RWPE1 (cell line): Measurements from ENCODE around the gene PDE1A.

Source experiments
- CTCF ChIA-PET: fragments of 350-600 bp; sonication (Branson Sonifier 250); formaldehyde crosslinking; extraction: SDS; loops from one replicate; lab custom pipeline; 2021; lab: Yijun Ruan, JAX
- POLR2A ChIA-PET: fragments of 400-600 bp; formaldehyde crosslinking; extraction: SDS; loops from one replicate; lab custom pipeline; 2020; ENCODE audit warnings: antibody characterized with exemption; ENCODE audit not compliant: low non-redundant PET; lab: Yijun Ruan, JAX
- DNase-seq: peaks from one replicate; pipeline ENCODE4 v3.0.0; 2012; ENCODE audit warnings: low spot score
- H3K27ac ChIP-seq: fragments of 450-650 bp; 2 replicates; pipeline ENCODE4 v1.5.1; 2017
- TF ChIP-seq, protein P1 (sequence below): fragments of 450-650 bp; conservative IDR thresholded peaks from 2 replicates; pipeline ENCODE4 v1.5.1; 2017; ENCODE audit warnings: low read depth, mild to moderate bottlenecking

Gene PDE1A

DNA sequence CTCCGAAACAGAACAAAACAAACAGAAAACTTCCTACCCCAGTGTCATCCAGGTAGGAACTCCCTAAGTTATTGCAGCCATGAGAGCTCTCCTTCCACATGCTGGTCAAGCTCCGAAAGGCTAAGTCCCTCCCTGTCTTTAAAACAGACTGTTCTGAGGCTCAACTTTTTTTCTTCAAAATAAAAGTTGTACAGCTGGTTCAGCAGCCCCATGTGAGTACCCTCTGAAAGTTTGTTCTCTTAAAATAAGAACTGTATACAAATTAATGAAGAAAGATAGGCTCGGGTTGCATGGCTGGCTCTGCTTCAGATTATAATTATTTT is at the start of gene PDE1A:
PDE1A (minus strand) TSS at position 119 of the 323 bp plus-strand sequence.
- ChIA-PET CTCF (interaction anchor here (0.7 kb wide), 1 partner anchor 201 kb away, joined by 4 read pairs; no protein-coding TSS in a partner anchor), POLR2A (no interaction called here)
- no peak for DNase-seq
- TF ChIP-seq, protein P1, sequence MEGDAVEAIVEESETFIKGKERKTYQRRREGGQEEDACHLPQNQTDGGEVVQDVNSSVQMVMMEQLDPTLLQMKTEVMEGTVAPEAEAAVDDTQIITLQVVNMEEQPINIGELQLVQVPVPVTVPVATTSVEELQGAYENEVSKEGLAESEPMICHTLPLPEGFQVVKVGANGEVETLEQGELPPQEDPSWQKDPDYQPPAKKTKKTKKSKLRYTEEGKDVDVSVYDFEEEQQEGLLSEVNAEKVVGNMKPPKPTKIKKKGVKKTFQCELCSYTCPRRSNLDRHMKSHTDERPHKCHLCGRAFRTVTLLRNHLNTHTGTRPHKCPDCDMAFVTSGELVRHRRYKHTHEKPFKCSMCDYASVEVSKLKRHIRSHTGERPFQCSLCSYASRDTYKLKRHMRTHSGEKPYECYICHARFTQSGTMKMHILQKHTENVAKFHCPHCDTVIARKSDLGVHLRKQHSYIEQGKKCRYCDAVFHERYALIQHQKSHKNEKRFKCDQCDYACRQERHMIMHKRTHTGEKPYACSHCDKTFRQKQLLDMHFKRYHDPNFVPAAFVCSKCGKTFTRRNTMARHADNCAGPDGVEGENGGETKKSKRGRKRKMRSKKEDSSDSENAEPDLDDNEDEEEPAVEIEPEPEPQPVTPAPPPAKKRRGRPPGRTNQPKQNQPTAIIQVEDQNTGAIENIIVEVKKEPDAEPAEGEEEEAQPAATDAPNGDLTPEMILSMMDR = no peak
- H3K27ac ChIP-seq = no peak within 1 kb of the TSS

- TF ChIP-seq, protein P1 = no peak
- ChIA-PET CTCF (no interaction called here), POLR2A (no interaction called here)
- DNase-seq = no peak
- H3K27ac ChIP-seq = no peak overlapping the region
Measured at GRCh38 chr2:182473635-182474034, 46.8 kb upstream of the PDE1A start.

DNA sequence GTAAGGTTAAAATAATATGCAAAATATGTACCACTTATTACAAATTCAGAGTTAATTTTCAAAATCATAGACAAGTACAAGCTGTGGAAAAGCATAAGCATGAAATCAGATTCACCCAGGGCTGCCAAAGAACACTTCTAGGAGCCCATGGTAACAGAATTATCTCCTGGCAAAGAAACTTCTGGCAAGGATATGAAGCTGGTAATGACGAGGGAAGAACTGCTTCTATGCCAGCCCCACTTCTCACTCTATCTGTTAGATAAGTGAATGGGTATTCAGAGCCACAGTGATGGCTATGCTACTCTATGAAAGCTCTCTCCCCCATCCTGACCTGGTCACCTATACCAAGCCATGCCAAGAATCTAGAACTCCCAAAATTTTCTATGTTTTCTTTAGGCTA is 36.9 kb upstream of the PDE1A start:
- CTCF ChIA-PET = interaction anchor here (1.1 kb wide), 1 partner anchor 13 kb away, joined by 3 read pairs; no protein-coding TSS in a partner anchor
- no peak overlapping the region for H3K27ac ChIP-seq
- POLR2A ChIA-PET = no interaction called here
- TF ChIP-seq, protein P1 = no peak
- no peak for DNase-seq

DNA sequence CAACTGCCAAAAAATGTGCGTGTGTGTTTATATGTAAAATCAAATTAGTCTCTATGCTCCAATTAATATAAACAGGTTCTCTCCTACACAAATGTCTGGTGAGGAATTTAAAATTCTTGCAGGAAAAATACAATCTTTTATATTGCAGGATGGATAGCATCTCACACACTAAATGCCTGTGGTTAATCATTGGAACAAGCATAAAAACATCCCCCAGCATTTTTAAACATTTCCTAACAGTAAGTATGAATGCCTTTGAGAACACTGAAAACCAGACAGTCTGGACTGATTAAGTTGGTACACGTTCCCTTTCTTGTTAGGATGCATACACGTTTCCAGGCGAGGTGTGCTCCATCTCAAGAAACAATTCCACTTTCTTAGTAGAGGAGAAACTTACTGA is 29.9 kb upstream of the PDE1A start:
- TF ChIP-seq, protein P1 = no peak
- H3K27ac ChIP-seq = no peak overlapping the region
- DNase-seq = no peak
- POLR2A ChIA-PET = no interaction called here
- CTCF ChIA-PET = no interaction called here

DNA sequence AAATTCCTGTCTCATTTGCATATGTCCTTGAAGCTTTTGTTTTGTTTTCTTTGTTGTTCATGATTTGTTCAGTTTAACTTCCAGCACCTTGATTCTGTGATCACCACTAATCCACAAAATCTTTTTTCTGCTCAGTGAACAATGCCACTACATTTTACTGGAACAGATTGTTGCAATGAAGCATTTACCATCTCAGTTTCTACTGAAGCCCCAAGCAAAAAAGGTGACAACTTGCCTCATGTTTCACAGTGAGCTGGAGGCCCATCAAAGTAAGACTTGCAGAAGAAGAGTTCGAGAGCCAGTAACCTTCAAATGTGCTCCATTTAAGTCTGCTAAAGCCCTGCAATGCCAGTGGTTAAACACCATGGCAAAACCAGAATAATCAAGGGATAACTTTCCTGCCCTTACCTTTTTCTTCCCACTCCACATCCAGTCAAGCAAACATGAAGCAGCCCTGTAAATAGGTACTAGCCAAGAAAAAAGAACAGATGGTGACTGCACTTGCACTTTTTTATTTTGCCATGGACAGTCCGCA is 25.7 kb upstream of the PDE1A start:
- H3K27ac ChIP-seq = no peak overlapping the region
- TF ChIP-seq, protein P1 = no peak
- ChIA-PET CTCF (no interaction called here), POLR2A (no interaction called here)
- no peak for DNase-seq

DNA sequence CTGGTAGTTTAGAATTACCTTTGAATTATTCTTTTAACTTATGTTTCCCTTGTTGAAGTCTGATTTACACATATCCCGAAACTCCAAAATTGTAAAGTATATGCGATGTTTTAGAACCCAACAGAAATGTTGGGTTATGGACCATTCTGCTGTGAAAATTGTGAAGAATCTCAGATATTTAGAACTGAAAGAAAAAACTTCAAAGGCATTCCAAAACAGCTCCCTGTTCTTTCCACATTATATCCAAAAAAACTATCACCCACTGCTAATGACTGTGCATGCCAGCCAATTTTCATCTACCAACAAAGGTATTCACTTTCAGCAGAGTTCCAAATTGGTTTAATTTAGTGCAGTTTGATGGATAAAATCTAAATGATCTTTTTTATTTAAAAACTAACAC is 21.5 kb upstream of the PDE1A start:
- POLR2A ChIA-PET = no interaction called here
- DNase-seq = no peak
- H3K27ac ChIP-seq = no peak overlapping the region
- TF ChIP-seq, protein P1 = no peak
- CTCF ChIA-PET = no interaction called here

- POLR2A ChIA-PET = no interaction called here
- no peak for DNase-seq
- TF ChIP-seq, protein P1 = no peak
- CTCF ChIA-PET = no interaction called here
- no peak overlapping the region for H3K27ac ChIP-seq
Measured at GRCh38 chr2:182447863-182448262, 21.0 kb upstream of the PDE1A start.
